HS-5 (cell line): ENCODE data around the gene SENP2.
A peak's percentile ranks its signal among the peaks of the same experiment; 100 is the strongest.
"Not testable (repeated sequence)": the region's sequence is repeated elsewhere in the genome, so short reads cannot be mapped to it uniquely, and the experiment has no call there.

Experiments
- DNase-seq: peaks from one replicate; pipeline ENCODE4 v3.0.0-alpha.2; 2012; ENCODE audit warnings: low read depth

Gene SENP2

DNA sequence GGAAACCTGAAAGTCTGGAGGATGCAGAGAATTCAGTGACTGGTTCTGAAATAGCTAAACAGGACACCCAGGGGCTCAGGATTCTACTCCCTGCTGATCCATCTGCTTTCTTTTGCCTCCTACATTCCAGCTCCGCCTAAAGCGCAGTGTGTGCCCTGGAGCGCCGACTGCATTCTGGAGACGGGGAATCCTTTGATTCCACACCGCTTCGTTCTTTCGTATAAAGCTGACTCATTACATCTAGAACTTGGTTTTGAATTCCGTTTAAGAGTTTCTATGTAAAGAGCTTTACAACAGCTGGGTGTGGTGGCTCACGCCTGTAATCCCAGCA is 61.8 kb downstream of the SENP2 start:
- DNase-seq, result no peak

DNA sequence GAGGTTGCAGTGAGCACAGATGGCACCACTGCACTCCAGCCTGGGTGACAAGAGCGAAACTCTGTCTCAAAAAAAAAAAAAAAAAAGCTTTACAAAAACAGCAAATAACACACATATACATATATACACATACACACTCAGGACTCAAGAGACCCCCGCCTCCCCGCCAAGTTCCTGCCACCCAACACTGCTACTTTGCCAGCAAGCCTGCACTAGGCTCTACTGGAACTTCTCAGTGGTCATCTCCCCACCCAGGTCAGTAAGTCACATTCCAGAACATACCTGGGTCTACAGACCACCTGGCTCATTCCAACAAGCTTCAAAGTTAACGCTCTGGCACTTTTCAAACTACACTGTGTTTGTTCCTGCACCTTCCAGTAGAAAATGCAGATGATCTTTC is 62.3 kb downstream of the SENP2 start:
- DNase-seq, result no peak

DNA sequence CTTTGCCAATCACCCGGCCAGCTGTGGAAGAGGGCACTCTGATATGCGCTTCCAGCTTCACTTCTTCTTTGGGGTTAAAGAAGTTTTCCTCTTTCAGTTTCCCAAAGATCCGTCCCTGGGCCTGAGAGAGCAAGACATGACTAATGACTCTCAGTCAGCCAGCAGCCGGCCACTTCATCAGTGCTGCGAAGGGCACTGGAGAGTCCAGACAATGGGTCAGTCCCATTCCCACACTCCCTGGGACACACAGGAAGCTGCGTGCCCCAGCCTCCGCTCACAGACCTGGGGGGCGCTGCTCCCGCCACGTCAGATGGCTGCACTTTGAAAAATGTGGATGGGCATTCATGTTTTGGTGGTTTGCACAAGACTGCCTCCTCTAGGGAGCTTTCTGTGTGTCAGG is 63.3 kb downstream of the SENP2 start:
- no peak for DNase-seq

DNA sequence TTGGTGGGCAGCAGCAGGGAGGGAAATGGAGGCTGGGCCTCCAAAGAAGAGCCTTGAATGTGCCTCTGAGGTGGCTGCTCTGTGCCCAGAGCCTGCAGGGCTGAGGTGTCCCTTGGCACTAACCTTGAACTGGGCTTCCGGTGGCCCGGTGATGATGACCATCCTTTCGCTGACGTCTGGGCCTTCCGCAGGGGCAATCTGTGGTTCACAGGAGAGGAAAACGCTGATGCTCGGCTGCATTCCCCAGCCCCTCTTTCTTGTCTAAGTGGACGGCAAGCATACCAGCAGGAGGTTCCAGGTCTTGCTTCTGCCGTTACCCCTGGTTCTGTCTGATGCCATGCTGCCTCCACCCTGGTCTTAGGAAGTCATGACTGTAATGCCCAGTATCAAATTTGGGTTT is 65.9 kb downstream of the SENP2 start:
- DNase-seq, result no peak

DNA sequence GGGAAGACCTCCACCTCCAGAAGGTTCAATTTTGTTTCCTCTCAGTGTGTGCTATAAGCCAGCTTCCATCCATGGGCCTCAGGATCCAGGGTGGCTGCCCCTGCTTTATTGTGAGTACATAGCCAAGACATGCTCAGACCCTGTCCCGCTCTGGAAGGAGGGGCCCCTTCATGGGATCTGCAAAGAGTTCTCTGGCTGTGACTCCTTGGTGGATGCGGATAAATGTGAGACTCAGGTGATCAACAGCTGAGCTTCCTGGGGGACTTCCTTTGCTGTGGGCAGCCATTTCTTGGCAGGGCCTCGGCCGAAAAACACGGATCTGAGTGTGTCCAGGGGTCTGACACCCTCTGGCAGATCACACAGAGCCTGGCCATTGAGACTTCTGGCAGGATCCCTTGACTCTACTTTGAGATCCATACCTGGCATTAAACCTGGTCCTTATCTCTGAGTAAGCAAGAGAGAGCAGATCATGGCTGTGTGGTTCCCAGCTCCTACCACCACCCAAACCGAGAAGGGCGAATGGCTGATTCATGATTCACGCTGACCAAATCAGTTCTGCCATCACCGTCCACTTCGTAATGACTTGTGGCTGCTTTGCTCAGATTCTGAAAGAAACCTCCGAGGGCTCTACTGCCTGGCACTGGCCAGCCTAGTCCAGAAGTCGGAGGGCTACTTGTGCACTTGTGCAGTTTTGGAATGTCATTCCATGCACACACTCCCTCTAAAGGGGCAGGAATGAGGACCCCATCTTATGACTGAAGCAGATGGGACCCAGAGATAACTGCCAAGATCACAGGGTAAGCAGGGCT is 68.1 kb downstream of the SENP2 start:
- DNase-seq, result no peak

DNA sequence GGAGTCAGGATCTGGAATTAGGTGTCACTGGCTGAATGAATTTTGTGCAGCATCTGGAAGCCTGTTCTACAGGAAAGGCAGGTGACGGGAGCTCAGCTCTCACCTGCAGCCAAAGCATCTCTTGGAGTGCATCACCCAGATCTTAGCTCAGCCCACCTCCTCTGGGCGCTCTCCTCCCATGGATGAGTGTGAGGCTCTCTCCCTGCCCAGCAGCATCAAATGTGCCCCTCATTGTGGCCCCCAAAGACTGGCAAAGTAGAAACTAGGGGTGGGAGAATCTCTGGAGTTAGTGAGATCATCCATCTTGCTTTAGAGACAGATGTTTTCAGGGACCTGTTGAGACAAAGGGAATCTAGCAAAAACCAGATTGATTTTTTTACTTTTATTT is 68.7 kb downstream of the SENP2 start:
- DNase-seq, result no peak

DNA sequence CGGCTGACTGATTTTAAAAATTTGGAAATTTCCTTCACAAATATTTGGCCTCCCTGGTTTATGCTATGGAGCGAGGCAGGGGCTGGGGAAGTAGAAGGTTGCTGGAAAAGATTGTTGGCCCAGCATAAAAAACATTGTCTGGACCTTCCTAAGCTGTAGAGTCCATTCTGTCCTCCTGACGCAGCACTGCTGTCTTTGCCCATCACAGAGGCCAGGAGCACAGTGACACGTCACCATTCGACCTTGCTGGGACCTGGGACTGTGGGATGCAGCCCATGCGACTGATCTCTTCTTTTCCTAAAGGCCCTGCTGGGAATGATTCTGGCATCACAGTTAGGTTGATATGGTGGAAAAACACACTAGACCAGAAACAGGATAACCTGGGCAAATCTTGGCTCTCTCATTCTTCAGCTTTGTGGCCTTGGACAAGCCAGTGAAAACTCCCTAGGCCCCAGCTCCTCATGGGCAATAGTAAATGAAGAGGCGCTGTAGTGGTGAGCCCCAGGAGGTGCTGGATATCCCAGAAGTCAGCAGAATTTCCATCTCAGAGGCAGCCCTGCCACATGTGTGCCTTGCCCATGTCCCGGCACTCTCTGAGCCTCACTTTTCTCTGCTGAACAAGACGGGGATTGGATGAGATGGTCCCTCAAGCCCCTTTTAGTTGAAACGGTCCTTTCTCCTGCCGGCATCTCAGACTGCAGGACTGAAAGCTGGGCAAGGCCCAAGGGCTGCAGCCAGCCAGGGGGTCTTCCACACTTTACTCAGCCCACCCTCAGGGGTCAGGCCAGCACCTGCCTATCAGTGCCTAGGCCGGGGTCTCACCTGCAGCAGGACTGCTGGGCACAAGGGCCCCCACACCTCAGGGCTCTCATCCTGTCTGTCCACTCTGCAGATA is 69.6 kb downstream of the SENP2 start:
- DNase-seq, result no peak

DNA sequence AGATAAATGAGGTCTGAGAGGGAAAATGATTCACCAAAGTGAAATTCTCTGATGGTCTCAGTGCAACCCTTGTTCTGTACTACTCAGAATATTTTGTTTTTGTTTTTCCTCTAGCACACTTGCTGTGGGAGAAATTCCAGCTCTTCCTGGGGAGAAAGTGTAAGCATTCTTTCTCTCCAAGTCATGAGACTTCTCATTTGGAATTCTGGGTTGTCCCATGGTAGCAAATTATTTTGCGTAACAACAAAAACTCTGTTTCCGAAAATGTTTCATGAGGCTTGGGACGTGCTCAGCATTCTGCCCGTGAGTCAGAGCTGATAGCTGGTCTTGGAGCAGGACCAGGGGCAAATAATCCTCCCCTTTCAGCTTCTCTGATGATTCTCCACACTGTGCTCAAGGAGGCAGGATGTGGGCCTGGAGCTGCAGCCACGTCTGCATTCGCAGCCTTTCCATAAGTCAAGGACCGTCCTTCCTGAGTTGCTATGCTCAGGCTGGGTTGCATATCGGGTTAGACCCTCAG is 70.3 kb downstream of the SENP2 start:
- peak; percentile 99 for DNase-seq

DNA sequence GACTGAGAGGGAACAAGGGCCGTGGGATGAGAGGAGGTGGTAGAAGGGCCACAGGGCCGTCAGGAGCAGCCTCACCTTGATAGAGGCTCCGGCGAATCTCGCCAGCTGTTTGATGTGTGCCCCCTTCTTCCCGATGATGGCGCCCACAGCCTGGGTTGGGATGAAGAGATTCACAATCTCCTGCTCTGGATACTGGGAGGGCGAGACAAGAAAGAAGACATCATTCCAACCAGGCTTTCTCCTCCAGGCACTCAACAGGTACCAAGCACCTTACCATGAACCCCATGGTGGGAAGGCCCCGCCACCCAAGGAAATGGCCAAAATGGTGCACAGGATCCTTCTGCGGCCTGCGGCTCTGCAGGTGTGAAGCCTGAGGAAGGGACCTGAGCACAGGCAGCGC is 71.1 kb downstream of the SENP2 start:
- no peak for DNase-seq

DNA sequence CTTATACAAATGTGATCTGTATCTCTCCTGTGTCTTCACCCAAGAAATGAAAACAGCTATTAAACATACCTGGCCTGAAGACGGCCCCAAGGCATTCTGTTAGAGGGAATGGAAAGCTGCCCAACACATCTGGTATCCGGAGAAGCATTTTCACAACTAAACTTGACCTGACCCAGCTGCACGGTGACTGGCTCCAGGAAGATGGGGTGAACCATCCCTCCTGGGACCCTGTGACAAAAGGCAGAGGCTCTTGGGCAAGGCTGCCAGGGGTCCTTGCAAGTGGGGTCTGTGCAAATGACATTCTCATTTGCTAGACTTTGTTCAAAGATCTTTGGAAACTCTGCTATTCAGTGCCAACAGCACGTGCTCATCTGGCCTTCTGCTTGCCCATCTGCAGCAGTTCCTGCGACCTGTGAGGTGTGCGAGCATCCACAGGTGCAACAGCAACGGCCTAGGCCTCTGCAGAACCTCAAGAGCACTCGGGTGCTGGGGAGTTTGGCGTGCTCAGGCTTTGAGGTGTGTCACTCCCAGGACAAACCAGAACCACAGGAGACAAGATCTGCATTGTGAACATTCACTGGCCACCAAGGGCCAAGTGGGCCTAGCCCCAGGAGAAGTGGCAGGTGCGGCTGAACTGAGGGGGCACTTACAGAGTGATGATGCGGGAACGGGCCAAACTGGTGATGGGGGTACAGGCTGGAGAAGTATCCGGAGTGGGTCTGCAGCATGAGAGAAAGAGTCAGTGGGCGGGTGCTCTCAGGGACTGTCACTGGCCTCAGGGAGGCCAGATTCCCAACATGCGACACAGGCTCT is 71.8 kb downstream of the SENP2 start:
- DNase-seq, result no peak

DNA sequence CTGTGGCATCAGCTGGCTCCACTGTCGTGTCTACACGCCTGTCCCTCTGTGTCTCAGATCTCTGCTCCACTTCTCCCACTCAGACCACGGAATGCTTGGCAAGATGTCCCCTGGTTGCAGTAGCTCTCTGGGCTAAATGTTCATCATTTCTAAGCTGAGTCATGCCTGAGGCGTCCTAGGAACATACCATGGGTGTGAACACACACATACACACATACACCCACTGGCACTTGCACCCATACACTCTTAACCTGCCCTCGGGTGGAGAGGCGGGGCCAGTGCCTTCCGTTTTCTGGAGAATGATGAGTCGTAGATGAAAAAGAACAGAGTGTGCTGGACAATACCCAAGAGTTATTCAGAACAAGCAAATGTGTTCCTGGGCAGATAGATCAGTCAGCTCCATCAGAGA is 72.4 kb downstream of the SENP2 start:
- peak; percentile 95 for DNase-seq

DNA sequence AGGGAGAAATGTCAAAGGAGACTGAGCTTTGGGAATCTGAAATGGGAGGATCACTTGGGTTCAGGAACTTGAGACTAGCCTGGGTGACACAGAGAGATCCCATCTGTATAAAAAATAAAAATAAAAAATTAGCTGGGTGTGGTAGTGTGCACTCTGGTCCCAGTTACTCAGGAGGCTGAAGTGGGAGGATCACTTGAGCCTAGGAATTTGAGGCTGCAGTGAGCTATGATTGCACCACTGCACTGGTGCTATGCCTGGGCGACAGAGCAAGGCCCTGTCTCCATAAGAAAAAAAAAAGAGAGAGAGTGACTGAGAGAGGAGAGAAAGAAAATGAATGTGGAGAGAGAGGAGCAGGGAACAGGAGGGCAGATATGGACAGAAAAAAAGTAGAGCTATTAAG is 72.8 kb downstream of the SENP2 start:
- no peak for DNase-seq

DNA sequence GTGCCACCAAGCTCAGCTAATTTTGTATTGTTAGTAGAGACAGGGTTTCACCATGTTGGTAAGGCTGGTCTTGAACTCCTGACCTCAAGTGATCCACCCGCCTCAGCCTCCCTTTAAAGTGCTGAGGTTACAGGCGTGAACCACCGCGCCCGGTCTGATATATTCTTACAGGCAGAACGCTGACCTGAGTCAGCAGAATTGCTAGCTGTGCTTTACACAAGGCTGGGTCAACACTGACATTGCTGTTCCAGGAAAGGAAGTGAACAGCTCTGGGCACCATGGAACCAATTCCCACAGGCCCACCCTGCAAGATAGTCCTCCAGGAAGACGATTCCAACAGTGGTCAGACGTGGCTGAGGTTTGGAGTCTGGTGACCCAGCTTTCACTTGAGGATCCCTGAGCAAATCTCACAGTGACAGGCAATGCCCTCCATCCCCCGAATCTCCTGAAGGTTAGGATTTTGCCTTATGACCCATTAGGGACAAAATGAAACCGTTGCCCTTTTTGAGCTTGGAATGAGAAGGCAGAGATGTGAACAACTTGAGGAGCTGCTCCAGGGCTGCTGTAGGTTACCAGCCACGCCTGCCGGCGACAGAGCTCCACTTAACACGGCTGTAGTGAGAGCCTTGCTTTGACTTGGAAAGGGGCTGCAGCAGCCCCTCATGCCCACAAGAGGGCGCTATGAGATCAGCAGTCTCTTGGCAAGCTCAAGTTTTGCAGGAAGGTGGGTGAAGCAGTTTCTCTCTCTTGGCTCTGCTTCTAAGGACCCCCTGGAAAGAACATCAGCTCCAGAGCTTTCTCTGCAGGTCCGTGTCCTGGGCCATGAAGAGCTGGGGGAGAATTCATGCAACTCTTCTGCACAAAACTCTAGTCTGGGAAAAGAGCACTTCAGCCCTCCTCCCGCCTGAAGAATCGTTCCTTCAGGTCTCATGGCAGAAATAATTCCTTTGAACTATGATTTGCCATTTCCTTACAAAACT is 74.1 kb downstream of the SENP2 start:
- peak; percentile 34 for DNase-seq

DNA sequence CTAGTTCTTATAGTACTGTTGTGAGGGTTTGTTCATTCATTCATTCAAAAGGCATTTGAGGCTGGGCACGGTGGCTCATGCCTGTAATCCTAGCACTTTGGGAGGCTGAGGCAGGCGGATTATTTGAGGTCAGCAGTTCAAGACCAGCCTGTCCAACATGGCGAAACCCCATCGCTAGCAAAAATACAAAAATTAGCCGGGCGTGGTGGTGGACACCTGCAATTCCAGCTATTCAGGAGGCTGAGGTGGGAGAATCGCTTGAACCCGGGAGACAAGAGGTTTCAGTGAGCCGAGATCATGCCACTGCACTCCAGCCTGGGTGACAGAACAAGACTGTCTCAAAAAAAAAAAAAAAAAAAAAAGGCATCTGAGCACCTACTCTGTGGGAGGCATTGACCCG is 75.2 kb downstream of the SENP2 start:
- DNase-seq, result not testable (repeated sequence)

DNA sequence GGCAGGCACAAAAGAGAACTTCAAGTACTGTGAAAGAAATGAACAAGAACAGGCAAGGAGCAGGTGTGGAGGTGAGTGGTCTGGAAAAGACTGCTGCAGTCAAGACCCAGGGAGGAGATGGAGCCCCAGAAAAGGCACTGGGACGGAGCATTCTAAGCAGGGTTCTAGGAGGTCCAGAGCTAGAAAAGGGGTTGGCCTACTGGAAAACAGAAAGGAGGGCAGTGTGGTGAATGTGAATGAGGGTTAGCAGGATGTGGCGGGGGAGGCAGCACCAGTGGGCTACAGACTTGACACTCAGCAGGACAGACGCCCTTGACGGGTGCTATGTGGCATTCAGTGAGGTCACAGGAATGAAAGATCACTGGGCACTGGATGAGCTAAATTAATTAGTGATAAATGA is 75.7 kb downstream of the SENP2 start:
- DNase-seq, result no peak

DNA sequence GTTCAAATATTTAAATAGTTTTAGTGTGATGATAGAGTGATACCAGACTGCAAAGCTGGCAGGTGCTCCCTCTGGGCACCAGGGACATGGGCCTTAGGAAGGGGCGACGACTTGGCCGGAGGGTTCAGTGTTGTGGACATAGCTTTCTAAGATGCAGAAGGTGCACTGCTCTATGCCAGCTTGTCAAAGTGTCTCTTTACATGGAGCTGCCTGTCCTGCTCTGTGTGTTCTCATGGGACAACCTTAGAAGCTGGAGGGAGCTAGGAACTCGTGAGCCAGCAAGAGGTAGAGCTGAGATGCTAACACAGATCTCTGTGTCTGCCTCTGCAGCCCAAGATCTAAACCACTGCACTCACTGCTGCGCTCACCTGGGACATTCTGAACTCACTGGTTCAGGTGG is 77.8 kb downstream of the SENP2 start:
- DNase-seq, result no peak

DNA sequence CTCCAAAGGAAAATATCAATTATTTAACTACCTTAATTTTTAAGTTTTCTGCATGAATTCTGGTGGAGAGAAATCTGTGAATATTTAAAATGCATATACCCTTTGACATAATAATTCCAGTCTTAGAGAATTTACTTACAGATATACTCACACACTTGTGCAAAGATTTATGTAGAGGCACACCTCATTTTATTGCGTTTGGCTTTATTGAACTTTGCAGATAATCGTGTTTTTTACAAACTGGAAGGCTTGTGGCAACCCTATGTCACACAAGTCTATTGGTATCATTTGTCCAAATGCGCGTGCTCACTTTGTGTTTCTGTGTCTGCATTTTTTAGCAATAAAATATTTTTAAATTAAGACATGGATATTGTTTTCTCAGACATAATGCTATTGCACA is 81.5 kb downstream of the SENP2 start:
- no peak for DNase-seq

DNA sequence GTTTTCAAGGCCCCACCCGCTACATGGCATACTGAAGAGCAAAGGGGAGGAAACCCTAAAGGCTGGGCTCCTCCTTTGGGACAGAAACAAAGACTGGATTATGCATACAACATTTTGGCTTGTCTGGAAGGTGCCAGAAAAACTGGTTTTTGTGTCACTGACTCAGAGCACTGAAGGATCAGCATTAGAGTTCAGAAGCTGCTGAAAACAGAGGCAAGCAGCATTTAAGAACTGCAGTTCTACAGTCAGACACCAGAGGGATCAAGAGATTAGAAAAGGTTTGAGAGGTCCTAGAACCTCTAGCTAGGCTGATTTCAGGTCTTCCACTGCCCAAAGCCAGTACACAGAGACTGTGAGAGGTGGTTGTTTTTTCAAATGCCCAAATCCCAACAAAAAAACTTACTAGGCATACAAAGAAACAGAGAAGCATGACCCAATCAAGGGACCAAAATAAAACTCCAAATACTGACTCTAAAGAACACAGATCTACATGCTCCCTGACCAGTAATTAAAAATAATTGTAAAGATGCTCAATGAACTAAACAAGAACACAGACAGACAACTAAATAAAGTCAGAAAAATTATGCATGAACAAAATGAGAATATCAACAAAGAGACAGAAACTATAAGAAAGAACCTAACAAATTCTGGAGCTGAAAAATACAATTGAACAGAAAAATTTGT is 91.2 kb downstream of the SENP2 start:
- DNase-seq, result peak; percentile 44

DNA sequence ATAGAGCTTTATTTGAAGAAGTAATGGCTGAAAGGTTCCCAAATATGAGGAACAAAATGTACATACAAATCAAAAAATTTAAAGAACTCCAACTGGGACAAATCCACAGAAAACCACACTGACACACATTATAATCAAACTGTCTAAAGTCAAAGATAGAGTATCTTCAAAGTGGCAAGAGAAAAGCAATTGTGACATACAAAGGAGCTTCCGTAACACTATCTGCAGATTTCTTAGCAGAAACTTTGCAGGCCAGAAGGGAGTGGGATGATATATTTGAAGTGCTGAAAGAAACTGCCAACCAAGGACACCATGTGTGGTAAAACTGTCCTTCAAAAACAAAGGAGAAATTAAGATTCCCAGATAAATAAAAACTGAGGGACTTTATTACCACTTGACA is 91.9 kb downstream of the SENP2 start:
- no peak for DNase-seq

DNA sequence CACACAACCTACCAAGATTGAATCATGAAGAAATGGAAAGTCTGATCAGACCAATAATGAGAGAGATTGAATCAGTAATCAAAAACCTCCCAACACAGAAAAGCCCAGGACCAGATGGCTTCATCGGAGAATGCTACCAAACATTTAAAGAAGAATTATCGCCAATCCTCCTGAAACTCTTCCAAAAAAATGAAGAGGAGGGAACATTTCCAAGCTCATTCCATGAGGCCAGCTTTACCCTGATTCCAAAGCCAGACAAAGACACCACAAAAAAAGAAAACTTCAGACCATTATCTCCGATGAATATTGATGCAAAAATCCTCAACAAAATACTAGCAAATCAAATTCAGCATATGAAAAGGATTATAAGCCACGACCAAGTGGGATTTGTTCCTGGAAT is 94.1 kb downstream of the SENP2 start:
- DNase-seq, result no peak
